ENCODE data around the gene MAPK7.

Gene MAPK7

DNA sequence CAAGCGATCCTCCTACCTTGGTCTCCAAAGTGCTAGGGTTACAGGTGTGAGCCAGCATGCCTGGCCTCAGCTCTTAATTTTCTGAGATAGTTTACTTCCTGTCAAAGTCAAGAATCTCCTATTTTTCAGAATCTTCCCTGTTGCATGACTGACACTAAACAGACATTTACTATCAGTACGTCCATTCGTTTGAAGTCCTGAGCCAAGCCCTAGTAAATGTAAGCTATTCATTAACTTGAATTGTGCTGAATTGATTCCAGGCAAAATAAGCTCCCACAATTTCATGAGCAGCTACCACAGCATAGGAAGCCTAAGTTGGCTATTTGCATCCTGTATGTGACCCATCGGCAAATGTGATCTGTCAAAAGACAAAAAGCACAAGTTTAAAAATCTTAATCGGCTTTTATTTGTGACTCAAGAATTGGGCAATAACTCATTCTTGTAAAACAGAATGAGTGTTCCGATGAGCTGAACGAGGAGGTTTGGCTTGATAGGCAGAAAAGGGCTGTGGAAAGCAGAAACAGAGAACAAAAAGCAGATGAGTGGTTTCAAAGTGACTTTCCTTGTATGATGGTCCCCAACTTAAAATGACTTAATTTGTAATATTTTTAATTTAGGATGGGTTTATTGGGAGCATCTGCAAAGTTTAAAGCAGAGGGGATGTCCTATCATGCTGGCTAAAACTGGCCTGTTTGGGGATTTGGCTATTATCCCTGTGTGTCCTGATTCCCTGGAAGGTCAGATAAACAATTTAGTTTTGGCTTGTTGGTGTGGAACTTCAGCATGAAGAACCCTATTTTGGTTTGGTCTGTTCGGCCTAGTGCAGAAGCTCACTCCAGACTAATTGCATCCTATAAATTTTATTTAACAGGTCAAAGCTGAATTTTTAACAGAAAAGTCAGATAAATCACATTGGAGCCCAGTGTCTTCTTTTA is 46.9 kb downstream of the MAPK7 start:
- no peak for FAIRE-seq

DNA sequence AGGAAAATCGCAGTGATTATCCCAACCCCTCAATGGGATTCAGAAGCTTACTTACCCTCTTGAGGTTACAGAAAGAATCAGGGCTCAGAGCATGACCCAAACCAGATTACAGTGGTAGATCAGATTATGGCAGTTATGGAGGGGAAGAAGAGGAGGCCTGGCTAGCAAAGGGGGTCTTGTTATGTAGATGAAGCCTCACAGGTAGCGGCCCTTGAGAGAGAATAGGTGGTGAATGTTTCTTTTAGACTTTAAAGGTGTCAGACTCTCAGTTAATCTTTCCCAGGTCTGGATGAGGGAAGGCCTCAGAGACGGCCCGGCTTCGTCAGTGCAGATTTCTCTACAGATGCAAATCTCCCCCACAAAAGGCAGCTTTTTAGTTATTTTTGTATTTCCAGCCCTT is 48.3 kb downstream of the MAPK7 start:
- no peak for FAIRE-seq

GRCh38 chr17:19431691-19432090 is 53.4 kb downstream of the MAPK7 start:
- no peak for FAIRE-seq

Data from islet of Langerhans (tissue), 1 donor.